Astrocyte of the spinal cord (primary cell): ENCODE data around the gene GPR62.

Source experiments
- DNase-seq: peaks from one replicate; pipeline ENCODE4 v3.0.0; 2011; ENCODE audit warnings: low read depth, low spot score
- H3K4me3 ChIP-seq: 2 replicates; pipeline ENCODE4 v1.5.1; 2011; ENCODE audit warnings: low read depth, mild to moderate bottlenecking, low read length, moderate library complexity
- in situ Hi-C: cut with HindIII; loops from 2 replicates; pipeline ENCODE4 v1.10.0; 2017; ENCODE audit warnings: low sequenced_read_pairs
- TF ChIP-seq, protein P1 (sequence below): IDR thresholded peaks from 2 replicates; pipeline ENCODE4 v1.5.1; 2012; ENCODE audit warnings: low read depth, mild to moderate bottlenecking, low read length, inconsistent platforms

GPR62 gene

DNA sequence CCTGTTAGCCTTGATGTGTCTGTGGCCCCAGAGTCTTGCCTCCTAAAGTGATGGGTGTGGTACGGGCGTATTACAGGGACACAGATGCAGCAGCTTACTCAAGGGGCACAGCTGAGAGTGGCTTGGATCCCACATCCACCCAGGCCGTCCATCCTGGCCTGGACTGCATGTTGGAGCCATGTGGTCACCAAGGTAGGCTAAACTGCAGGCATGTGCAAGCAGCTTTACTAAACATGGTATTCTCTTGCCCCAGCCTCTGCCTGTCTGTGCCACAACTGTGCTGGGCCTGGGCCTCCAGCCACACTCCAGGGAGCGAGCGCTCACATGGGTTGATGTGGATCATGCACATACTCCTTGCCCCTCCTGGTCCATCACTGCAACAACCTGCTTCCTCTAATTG, 6.1 kb upstream of the GPR62 start:
- no peak for DNase-seq
- TF ChIP-seq, protein P1, sequence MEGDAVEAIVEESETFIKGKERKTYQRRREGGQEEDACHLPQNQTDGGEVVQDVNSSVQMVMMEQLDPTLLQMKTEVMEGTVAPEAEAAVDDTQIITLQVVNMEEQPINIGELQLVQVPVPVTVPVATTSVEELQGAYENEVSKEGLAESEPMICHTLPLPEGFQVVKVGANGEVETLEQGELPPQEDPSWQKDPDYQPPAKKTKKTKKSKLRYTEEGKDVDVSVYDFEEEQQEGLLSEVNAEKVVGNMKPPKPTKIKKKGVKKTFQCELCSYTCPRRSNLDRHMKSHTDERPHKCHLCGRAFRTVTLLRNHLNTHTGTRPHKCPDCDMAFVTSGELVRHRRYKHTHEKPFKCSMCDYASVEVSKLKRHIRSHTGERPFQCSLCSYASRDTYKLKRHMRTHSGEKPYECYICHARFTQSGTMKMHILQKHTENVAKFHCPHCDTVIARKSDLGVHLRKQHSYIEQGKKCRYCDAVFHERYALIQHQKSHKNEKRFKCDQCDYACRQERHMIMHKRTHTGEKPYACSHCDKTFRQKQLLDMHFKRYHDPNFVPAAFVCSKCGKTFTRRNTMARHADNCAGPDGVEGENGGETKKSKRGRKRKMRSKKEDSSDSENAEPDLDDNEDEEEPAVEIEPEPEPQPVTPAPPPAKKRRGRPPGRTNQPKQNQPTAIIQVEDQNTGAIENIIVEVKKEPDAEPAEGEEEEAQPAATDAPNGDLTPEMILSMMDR: no peak
- in situ Hi-C loops: no loop called here
- H3K4me3 ChIP-seq: no peak overlapping the region

- in situ Hi-C loops: no loop called here
- no peak overlapping the region for H3K4me3 ChIP-seq
- TF ChIP-seq, protein P1: no peak
- no peak for DNase-seq
Measured at GRCh38 chr3:51950899-51951298, 4.3 kb upstream of the GPR62 start.

- TF ChIP-seq, protein P1: no peak
- H3K4me3 ChIP-seq: no peak overlapping the region
- peak; percentile 62 for DNase-seq
- in situ Hi-C loops: no loop called here
Measured at GRCh38 chr3:51953445-51953844, 1.7 kb upstream of the GPR62 start.

- DNase-seq: no peak
- TF ChIP-seq, protein P1: no peak
- no peak overlapping the region for H3K4me3 ChIP-seq
- in situ Hi-C loops: no loop called here
Measured at GRCh38 chr3:51954105-51954504, 1.1 kb upstream of the GPR62 start.

DNA sequence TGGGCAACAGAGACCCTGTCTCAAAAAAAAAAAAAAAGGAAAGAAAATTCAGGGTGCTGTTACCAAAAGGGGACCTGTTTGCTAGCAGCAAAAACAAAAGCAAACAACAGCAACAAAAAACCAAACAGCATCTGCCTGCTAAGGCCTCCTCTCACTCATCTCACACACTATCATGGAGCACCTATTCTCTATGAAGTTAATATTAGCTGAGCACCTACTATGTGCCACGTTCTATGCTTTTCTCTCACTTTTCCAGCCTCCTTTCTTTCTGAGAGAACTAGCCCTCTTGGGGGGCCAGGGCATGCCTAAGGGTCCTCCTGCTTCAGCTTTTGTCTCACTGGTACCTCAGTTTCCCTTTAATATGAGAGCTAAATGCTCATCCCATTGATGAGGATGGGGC, 468 bp upstream of the GPR62 start:
- no peak overlapping the region for H3K4me3 ChIP-seq
- DNase-seq: no peak
- in situ Hi-C loops: no loop called here
- TF ChIP-seq, protein P1: no peak

GRCh38 chr3:51955893-51956770, 951 bp downstream of the GPR62 start:
- in situ Hi-C loops: no loop called here
- TF ChIP-seq, protein P1: peak; percentile 56
- H3K4me3 ChIP-seq: no peak overlapping the region
- DNase-seq: peak; percentile 38
